ENCODE data around the gene LIN7A. TPM values are rescaled to one million over a fixed set of nuclear protein-coding genes. Genes with fewer than 3 reads are reported as not detected.

Gene LIN7A
- total RNA-seq, 1 experiment from 2014 or later, result 10.0 TPM

DNA sequence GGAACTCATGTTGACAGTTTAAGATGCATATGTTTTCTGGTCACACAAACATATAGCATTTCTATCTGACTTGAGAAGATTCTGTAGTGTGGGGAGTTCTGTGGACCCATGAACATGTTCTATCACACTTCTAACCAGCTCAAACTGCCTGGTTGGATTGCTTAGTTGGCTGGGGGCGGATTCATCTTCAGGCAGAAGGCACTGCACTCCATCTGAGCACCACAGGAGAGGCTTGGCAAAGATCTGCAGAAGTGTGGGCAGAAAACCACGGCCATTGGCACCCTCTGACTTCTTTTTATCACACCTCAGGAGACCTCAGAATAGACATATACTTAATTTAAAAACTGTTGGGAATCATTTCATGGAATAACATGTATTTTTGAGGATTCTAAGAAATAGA is 68.5 kb downstream of the LIN7A start:
- no peaks in the 10 kb centered on the region for H3K27me3 ChIP-seq (replicated peaks; ENCODE audit: insufficient read depth, low read depth, low read length, poor library complexity)
- no peak overlapping the region for H3K27ac ChIP-seq (ENCODE audit: low read depth, low read length, poor library complexity, severe bottlenecking)
- H3K9me3 ChIP-seq (ENCODE audit: low read depth, low read length, poor library complexity, severe bottlenecking), result no peaks in the 10 kb centered on the region
- ChIA-PET POLR2A (ENCODE audit: low non-redundant PET) (interaction anchor here (0.6 kb wide), 1 partner anchor 13 kb away, joined by 3 read pairs; no protein-coding TSS in a partner anchor), CTCF (no interaction called here)
- DNase-seq (ENCODE audit: low spot score), result no peak
- TF ChIP-seq EZH2 (IDR thresholded peaks at IDR 0.05; ENCODE audit: borderline replicate concordance, low read depth, low read length, poor library complexity, severe bottlenecking), result no peak
- TF ChIP-seq, protein P1, sequence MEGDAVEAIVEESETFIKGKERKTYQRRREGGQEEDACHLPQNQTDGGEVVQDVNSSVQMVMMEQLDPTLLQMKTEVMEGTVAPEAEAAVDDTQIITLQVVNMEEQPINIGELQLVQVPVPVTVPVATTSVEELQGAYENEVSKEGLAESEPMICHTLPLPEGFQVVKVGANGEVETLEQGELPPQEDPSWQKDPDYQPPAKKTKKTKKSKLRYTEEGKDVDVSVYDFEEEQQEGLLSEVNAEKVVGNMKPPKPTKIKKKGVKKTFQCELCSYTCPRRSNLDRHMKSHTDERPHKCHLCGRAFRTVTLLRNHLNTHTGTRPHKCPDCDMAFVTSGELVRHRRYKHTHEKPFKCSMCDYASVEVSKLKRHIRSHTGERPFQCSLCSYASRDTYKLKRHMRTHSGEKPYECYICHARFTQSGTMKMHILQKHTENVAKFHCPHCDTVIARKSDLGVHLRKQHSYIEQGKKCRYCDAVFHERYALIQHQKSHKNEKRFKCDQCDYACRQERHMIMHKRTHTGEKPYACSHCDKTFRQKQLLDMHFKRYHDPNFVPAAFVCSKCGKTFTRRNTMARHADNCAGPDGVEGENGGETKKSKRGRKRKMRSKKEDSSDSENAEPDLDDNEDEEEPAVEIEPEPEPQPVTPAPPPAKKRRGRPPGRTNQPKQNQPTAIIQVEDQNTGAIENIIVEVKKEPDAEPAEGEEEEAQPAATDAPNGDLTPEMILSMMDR (conservative IDR thresholded peaks at IDR 0.05; ENCODE audit: low read depth, low read length), result no peak
- intact Hi-C loops (cut with micrococcal nuclease; ENCODE audit: unreplicated experiment), result no loop called here
- no peaks in the 10 kb centered on the region for H3K36me3 ChIP-seq (ENCODE audit: insufficient read depth, low read length, poor library complexity, severe bottlenecking)
- H3K4me1 ChIP-seq (ENCODE audit: insufficient read depth, low read length, poor library complexity, severe bottlenecking), result peaks cover 5% of the 10 kb centered on the region
- no peak overlapping the region for H3K4me3 ChIP-seq (ENCODE audit: low read depth, low read length, poor library complexity, severe bottlenecking)
- no TSS peak for BruUV-seq (replicated peaks)

DNA sequence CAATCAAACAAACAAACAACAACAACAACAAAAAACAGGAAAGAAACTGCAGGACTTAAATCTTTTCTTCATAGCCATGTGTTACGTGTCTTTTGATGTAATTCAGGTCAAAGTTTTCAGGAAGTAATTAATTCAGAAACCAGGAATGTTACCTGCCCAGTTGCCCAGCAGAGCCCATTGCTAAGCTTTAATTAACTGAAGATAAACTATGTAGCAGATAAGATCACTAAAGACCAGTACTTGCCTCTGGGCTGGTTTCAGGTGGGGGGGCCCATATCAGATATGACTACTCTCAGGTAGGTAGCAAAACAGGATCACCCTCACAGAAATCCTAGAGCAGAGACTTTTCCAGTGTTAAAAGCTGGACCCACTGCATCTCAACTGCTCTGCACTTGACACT is 69.2 kb downstream of the LIN7A start:
- H3K9me3 ChIP-seq (ENCODE audit: low read depth, low read length, poor library complexity, severe bottlenecking), result no peaks in the 10 kb centered on the region
- TF ChIP-seq EZH2 (IDR thresholded peaks at IDR 0.05; ENCODE audit: borderline replicate concordance, low read depth, low read length, poor library complexity, severe bottlenecking), result no peak
- TF ChIP-seq, protein P1 (conservative IDR thresholded peaks at IDR 0.05; ENCODE audit: low read depth, low read length), result no peak
- no TSS peak for BruUV-seq (replicated peaks)
- intact Hi-C loops (cut with micrococcal nuclease; ENCODE audit: unreplicated experiment), result no loop called here
- ChIA-PET POLR2A (ENCODE audit: low non-redundant PET) (interaction anchor here (0.6 kb wide), 1 partner anchor 13 kb away, joined by 3 read pairs; no protein-coding TSS in a partner anchor), CTCF (no interaction called here)
- no peak overlapping the region for H3K4me3 ChIP-seq (ENCODE audit: low read depth, low read length, poor library complexity, severe bottlenecking)
- no peak for DNase-seq (ENCODE audit: low spot score)
- H3K36me3 ChIP-seq (ENCODE audit: insufficient read depth, low read length, poor library complexity, severe bottlenecking), result no peaks in the 10 kb centered on the region
- no peak overlapping the region for H3K27ac ChIP-seq (ENCODE audit: low read depth, low read length, poor library complexity, severe bottlenecking)
- H3K4me1 ChIP-seq (ENCODE audit: insufficient read depth, low read length, poor library complexity, severe bottlenecking), result peaks cover 5% of the 10 kb centered on the region
- H3K27me3 ChIP-seq (replicated peaks; ENCODE audit: insufficient read depth, low read depth, low read length, poor library complexity), result no peaks in the 10 kb centered on the region

DNA sequence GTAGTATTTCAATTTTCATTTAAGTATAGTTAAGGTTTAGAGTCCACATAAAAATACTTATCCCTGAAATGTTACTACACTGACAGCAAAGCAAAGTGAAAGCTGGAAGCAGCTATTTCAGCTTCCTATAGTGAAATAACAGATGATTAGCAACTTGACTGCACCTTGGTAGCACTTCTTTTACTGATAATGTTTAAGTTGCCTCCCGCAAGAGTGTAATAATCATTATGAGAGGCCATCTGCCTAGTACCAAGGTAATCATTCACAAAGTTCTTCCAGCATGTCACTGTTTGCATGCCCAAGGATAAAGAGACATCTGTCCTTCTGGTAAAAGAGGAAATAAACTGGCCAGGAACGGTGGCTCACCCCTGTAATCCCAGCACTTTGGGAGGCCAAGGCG is 69.8 kb downstream of the LIN7A start:
- no peak overlapping the region for H3K27ac ChIP-seq (ENCODE audit: low read depth, low read length, poor library complexity, severe bottlenecking)
- H3K4me1 ChIP-seq (ENCODE audit: insufficient read depth, low read length, poor library complexity, severe bottlenecking), result peaks cover 6% of the 10 kb centered on the region
- H3K9me3 ChIP-seq (ENCODE audit: low read depth, low read length, poor library complexity, severe bottlenecking), result no peaks in the 10 kb centered on the region
- intact Hi-C loops (cut with micrococcal nuclease; ENCODE audit: unreplicated experiment), result no loop called here
- no peak for TF ChIP-seq EZH2 (IDR thresholded peaks at IDR 0.05; ENCODE audit: borderline replicate concordance, low read depth, low read length, poor library complexity, severe bottlenecking)
- TF ChIP-seq, protein P1 (conservative IDR thresholded peaks at IDR 0.05; ENCODE audit: low read depth, low read length), result no peak
- CTCF ChIA-PET, result no interaction called here
- POLR2A ChIA-PET (ENCODE audit: low non-redundant PET), result no interaction called here
- no peak for DNase-seq (ENCODE audit: low spot score)
- BruUV-seq (replicated peaks), result no TSS peak
- no peak overlapping the region for H3K4me3 ChIP-seq (ENCODE audit: low read depth, low read length, poor library complexity, severe bottlenecking)
- no peaks in the 10 kb centered on the region for H3K36me3 ChIP-seq (ENCODE audit: insufficient read depth, low read length, poor library complexity, severe bottlenecking)
- no peaks in the 10 kb centered on the region for H3K27me3 ChIP-seq (replicated peaks; ENCODE audit: insufficient read depth, low read depth, low read length, poor library complexity)
